Panc1 (cell line): ENCODE results near the gene ZDHHC14. TPM values are rescaled to one million over a fixed set of nuclear protein-coding genes. Genes with fewer than 3 reads are reported as not detected.

ENCODE experiments used
- ATAC-seq: fragments of 200-7000 bp; cut with Tn5 transposase; 2 replicates; pipeline ENCODE4 v1.9.1; 2020; ENCODE audit warnings: mild to moderate bottlenecking, moderate library complexity
- BruUV-seq: library from RNA; stranded (reverse); fragments of 400-500 nt; replicated peaks from 2 replicates; lab custom pipeline; 2021; lab: Mats Ljungman, UMichigan
- CTCF ChIA-PET: fragments of 300-600 bp; sonication (Branson Sonifier 250); formaldehyde crosslinking; loops from one replicate; lab custom pipeline; 2022; ENCODE audit warnings: antibody characterized with exemption; lab: Charles Lee
- POLR2A ChIA-PET: fragments of 300-600 bp; sonication (Branson Sonifier 250); formaldehyde crosslinking; loops from one replicate; lab custom pipeline; 2022; ENCODE audit warnings: antibody characterized with exemption; lab: Charles Lee
- DNase-seq: peaks from one replicate; pipeline ENCODE4 v3.0.0-alpha.2; 2010; ENCODE audit warnings: low read depth, low spot score
- H3K27ac ChIP-seq: 2 replicates; pipeline ENCODE4 v1.5.1; 2011; ENCODE audit warnings: mild to moderate bottlenecking, low read length, inconsistent platforms
- H3K27me3 ChIP-seq: fragments of 200-500 bp; sonication (Bioruptor generic); 2 replicates; pipeline ENCODE4 v1.6.0; 2014; ENCODE audit warnings: low read length, inconsistent platforms; ENCODE audit not compliant: control insufficient read depth, insufficient read depth
- H3K36me3 ChIP-seq: fragments of 200-500 bp; sonication (Bioruptor generic); 2 replicates; pipeline ENCODE4 v1.5.1; 2014; ENCODE audit warnings: inconsistent platforms, mild to moderate bottlenecking, low read length, moderate library complexity; ENCODE audit not compliant: control insufficient read depth, insufficient read depth
- H3K4me1 ChIP-seq: 2 replicates; pipeline ENCODE4 v1.5.1; 2011; ENCODE audit warnings: inconsistent platforms, mild to moderate bottlenecking, low read length, moderate library complexity; ENCODE audit not compliant: control insufficient read depth, insufficient read depth
- H3K4me3 ChIP-seq, 2 experiments: 2 replicates each; pipeline ENCODE4 v1.5.1; 2011 to 2012; ENCODE audit warnings: low read depth in 2 of 2, low read length in 2 of 2, mild to moderate bottlenecking in 2 of 2, inconsistent platforms in 1 of 2, moderate library complexity in 1 of 2
- H3K9me3 ChIP-seq: fragments of 200-500 bp; sonication (Bioruptor generic); 2 replicates; pipeline ENCODE4 v1.5.1; 2014; ENCODE audit warnings: low read depth, mild to moderate bottlenecking, inconsistent platforms, low read length, moderate library complexity; ENCODE audit not compliant: control insufficient read depth, insufficient read depth
- CTCF ChIP-seq: fragments of 450-650 bp; IDR thresholded peaks from 2 replicates; pipeline ENCODE4 v1.5.1; 2017; ENCODE audit warnings: mild to moderate bottlenecking
- POLR2AphosphoS5 ChIP-seq: IDR thresholded peaks from 2 replicates; pipeline ENCODE4 v1.6.1; 2012; ENCODE audit warnings: mild to moderate bottlenecking, low read depth, low read length, moderate library complexity
- REST ChIP-seq, 2 experiments: IDR thresholded peaks; 2 replicates each; pipeline ENCODE4 v1.6.1; 2011 to 2012; ENCODE audit warnings: low read depth in 2 of 2, control low read depth in 1 of 2, low read length in 1 of 2, mild to moderate bottlenecking in 1 of 2, moderate library complexity in 1 of 2; ENCODE audit not compliant: insufficient read depth in 1 of 2
- SIN3A ChIP-seq: IDR thresholded peaks from 2 replicates; pipeline ENCODE4 v1.6.1; 2012; ENCODE audit warnings: low read depth, mild to moderate bottlenecking, low read length, moderate library complexity, borderline replicate concordance; ENCODE audit not compliant: insufficient read depth
- TCF7L2 ChIP-seq: IDR thresholded peaks from 2 replicates; pipeline ENCODE4 v1.6.1; 2011; ENCODE audit warnings: mild to moderate bottlenecking, low read depth, low read length, inconsistent platforms
- in situ Hi-C: cut with HindIII; loops from 2 replicates; pipeline ENCODE4 v1.10.0; 2016; ENCODE audit warnings: low sequenced_read_pairs, low pct_unique_long_range_greater_than_20kb
- intact Hi-C: fragments of 100-400 bp; cut with micrococcal nuclease; formaldehyde crosslinking; loops from one replicate; pipeline ENCODE4 v1.10.0; 2022; ENCODE audit not compliant: unreplicated experiment
- total RNA-seq: library from RNA; stranded (reverse); gene quantifications from one replicate; pipeline ENCODE4 v1.2.1, GENCODE V29; 2021; ENCODE audit not compliant: unreplicated experiment

The ZDHHC14 gene
- total RNA-seq, 1 experiment from 2014 or later, result 19.9 TPM

- no peaks in the 10 kb centered on the region for H3K4me1 ChIP-seq
- ChIA-PET CTCF (no interaction called here), POLR2A (no interaction called here)
- ATAC-seq (no peak), DNase-seq (no peak)
- no peaks in the 10 kb centered on the region for H3K27me3 ChIP-seq
- no peak overlapping the region for H3K27ac ChIP-seq
- H3K36me3 ChIP-seq, result no peaks in the 10 kb centered on the region
- in situ Hi-C loops, result no loop called here
- TF ChIP-seq SIN3A (no peak), TCF7L2 (no peak), POLR2AphosphoS5 (no peak), CTCF (no peak), REST (IDR thresholded peaks at IDR 0.05; ENCODE audit: insufficient read depth in 1 of 2, low read depth in 2 of 2, low read length in 1 of 2) (no peak)
- intact Hi-C loops, result no loop called here
- no TSS peak for BruUV-seq
- H3K4me3 ChIP-seq, result no peak overlapping the region
- H3K9me3 ChIP-seq, result no peaks in the 10 kb centered on the region
Measured at GRCh38 chr6:157625764-157626163, 244.8 kb downstream of the ZDHHC14 start.

- TF ChIP-seq TCF7L2, result no peak
- no peak for TF ChIP-seq CTCF
- no peak for TF ChIP-seq SIN3A
- TF ChIP-seq POLR2AphosphoS5, result no peak
- TF ChIP-seq REST (IDR thresholded peaks at IDR 0.05; ENCODE audit: insufficient read depth in 1 of 2, low read depth in 2 of 2, low read length in 1 of 2), result no peak
- Histone ChIP-seq H3K36me3 (no peaks in the 10 kb centered on the region), H3K9me3 (no peaks in the 10 kb centered on the region), H3K4me1 (no peaks in the 10 kb centered on the region), H3K27me3 (no peaks in the 10 kb centered on the region), H3K27ac (no peak overlapping the region), H3K4me3 (no peak overlapping the region)
- no peak for ATAC-seq
- in situ Hi-C loops, result no loop called here
- no peak for DNase-seq
- no TSS peak for BruUV-seq
- intact Hi-C loops, result no loop called here
- POLR2A ChIA-PET, result no interaction called here
- CTCF ChIA-PET, result no interaction called here
Measured at GRCh38 chr6:157627195-157627966, 246.4 kb downstream of the ZDHHC14 start.
